T-helper 1 cell treated with Interleukin-12 subunit alpha and Interleukin-12 subunit beta and Interleukin-4 antibody, amounts not matched to agents 30 ng/mL and 1 ng/mL, for 36 hours (primary cell): ENCODE measurements around the gene PPEF2. TPM values are rescaled to one million over a fixed set of nuclear protein-coding genes. Genes with fewer than 3 reads are reported as not detected.

Experiments used
- intact Hi-C: fragments of 100-400 bp; cut with micrococcal nuclease; formaldehyde crosslinking; loops from one replicate; pipeline ENCODE4 v1.15.1; 2024
- total RNA-seq: library from RNA; stranded (reverse); gene quantifications from 2 replicates; pipeline ENCODE4 v1.2.3, GENCODE V29; 2022

The PPEF2 gene
- total RNA-seq, 1 donor from 2014 or later: not detected

DNA sequence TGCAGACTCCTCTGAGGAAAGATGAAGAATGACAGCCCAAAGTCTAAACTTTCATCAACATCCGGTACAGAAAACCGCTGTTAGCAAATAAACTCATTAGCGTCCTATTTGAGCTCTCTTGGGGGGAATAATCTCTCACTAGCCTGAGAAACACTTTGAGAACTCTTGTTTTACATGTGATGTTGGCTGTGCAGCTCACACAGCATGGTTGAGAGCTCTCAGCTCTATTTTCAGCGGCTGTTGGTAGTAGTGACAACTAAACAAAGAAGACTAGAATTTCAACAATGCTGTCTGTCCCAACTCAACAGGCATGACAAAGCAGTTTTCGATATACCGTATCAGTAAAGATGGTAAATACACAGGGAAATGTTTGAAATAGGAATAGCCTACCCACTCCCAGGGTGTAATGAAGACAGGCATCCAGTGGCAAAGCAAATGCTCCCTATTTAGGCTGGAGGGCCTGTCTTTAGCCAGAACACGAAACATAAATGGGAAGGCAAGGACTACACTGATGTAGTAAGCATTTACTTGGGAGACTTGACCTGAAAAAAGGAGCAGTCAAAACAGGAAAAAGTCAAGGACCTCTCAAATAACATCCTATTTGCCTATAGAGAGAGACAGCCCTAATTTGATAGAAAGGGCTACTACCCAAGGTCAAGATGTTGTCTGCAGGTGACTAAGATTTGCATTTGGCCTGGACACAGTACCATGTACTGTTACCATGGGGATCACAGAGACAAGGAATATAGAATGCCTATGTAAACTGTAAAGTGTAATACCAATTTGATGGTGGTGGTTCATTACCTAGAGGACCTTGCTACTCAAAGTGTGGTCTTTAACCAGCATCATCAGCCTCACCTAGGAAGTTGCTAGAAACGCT lies 60.4 kb downstream of the PPEF2 start:
- intact Hi-C loops: no loop called here

DNA sequence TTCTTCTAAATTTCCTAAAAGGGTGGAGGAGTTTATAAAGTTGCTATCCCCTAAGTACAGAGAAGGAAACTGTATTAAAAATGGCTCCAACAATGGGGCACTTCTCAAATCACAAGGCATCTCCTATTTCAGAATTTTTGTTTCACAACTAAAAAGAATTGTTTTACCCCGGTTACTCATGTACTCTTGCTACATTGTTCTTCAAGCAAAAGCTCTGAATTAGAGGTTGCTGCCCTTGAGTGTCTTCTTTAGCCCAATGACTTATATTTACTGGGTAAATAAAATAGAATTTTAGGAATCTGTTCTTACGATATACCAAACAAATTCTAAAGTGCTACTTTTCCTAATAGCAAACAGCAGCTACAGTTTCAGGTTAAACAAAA lies 67.5 kb downstream of the PPEF2 start:
- intact Hi-C loops: no loop called here

DNA sequence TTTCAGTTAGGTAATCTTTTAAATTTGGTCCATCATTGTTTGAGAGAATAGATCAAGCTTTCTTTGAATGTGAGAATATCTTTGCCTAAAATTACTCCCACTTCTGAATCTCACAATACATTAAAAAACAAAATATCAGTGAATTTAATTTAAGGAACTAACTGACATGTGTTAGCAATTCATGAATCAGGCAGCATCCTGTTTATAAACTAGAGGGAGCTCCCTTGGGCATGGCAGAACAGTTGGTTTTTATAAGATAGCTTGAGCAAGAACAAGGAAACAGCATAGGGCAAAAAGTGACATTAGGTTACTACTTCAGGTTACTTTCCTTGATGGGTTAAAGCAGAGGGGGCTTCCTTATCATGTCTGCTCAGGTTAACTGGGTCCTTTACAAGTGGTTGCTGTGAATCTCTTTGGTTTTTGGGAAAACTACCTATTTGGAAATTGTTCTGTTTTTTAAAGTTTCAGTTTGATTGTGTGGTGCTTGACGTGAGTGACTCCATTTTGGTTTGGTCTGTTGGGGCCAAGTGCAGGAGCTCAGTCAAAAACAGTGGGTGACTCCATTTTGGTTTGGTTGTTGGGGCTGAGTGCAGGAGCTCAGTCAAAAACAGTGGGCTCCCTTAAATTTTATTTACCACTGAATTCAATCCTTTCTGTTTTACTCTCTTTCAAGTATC lies 68.0 kb downstream of the PPEF2 start:
- intact Hi-C loops: no loop called here

DNA sequence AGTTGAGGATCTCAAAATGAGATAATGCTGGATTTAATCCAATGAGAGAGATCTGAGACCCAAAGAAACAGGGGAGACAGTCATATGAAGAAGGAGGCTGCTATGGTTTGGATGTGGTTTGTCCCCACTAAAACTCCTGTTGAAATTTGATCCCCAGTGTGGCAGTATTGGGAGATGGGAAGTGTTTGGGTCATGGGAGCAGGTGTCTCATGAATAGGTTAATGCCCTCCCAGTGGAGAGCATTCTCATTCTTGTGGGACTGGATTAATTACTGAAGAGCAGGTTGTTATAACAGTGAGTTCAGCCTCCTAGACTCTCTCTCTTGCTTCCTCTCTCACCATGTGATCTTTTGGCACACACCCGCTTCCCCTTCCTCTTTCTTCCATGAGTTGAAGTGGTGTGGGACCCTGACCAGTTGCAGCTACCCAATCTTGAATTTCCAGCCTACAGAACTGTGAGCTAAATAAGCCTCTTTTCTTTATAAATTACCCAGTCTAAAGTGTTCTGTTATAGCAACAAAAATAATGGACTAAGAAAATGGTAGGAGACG lies 70.3 kb downstream of the PPEF2 start:
- intact Hi-C loops: no loop called here

DNA sequence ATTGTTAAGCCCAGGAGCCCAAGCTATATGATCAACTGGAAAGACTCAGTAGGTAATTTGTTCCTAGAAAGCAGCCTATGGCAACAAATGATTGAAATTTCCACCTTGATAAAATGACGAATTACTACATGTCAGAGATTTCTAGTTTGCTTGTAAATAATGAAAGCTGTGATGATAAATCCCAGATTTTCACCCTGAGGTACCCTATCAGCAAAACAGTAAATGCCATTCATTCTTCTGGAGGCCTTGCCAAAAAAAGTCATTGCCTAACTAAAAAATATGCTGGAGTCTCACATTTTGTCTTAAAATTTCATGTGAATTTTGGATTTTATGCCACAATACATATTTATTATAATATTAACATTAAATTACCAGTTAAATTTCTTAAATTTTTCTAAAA lies 71.3 kb downstream of the PPEF2 start:
- intact Hi-C loops: no loop called here

DNA sequence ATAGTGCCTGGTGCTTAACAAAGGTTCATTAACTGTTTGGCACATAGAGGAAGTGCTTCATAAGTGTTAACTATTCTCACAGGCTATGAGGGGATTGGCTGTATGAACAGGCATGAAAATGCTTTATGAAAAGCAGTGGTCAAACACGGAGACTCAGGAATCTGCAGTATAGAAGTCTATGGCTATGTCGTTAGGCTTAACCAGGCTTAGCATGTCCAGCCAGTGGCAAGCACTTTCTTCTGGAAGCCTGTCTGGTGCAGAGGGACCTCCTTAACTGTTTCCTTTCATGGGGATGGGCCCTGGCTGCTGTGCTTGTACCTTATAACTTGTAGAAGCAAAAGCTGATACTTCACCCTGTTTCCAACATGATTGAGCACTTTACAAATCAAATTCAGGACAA lies 78.4 kb downstream of the PPEF2 start:
- intact Hi-C loops: no loop called here

DNA sequence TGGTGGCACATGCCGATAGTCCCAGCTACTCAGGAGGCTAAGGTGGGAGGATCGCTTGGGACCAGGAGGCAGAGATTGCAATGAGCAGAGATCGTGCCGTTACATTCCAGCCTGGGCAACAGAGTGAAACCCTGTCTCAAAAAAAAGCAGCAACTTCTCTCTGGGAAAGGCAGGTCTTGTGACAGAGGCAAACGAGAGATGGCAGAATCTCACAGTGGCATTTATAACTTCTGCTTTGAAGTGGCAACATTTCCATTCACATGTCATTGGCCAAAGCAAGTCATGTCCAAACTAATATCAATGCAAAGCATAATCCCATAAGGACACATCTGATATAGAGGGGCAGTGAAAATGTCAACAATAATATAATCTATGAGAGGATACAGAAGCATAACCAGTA lies 79.8 kb downstream of the PPEF2 start:
- intact Hi-C loops: no loop called here

DNA sequence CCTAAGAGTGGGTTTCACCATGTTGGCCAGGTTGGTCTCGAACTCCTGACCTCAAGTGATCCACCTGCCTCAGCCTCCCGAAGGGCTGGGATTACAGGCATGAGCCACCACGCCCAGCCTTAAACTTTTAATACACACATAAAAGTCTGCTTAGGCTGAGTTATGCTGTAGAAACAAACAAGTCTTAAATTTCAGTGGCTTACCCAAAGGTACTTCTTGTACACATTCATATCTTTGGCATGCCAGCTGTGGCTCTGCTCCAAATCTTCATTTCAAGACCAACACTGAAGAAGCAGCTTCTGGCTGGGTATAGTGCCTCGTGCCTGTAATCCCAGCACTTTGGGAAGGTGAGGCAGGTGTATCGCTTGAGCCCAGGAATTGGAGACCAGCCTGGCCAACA lies 80.3 kb downstream of the PPEF2 start:
- intact Hi-C loops: no loop called here

DNA sequence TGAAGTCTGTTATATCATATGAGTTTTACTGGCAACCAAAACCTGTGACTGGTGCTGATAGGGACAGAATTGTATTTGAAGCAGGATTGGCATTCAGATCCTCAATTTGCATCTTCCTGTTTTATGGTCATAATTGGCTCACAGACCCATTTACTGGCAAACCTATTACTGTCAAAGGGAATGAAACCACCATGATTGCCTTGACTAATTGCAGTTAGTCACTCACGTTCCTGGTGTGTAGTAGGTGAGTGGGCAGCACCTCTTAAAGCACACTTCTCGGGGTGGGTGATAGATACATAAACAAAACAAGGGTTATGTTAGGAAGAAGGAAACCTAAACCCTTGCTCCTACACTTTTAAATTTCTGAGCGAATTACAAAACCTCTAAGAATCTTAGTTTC lies 81.0 kb downstream of the PPEF2 start:
- intact Hi-C loops: no loop called here

DNA sequence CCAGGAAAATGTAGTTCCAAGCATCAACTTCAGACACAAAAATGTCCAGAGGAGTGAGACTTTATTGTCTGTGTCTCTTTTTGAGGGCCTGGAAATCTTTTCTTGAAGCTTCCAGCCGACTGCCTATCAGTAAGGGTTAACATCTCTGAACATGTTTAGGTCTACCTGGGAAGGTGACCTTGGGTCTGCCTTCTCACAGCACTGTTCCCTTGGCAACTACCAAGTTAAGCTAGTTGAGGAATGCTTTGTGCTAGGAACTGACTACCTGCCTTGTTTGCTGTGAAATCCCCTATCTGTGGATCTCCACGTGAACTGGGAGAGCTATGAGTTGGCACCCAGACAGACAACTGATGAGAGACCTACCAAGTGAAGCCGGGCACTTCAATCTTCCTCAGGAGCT lies 81.6 kb downstream of the PPEF2 start:
- intact Hi-C loops: no loop called here

DNA sequence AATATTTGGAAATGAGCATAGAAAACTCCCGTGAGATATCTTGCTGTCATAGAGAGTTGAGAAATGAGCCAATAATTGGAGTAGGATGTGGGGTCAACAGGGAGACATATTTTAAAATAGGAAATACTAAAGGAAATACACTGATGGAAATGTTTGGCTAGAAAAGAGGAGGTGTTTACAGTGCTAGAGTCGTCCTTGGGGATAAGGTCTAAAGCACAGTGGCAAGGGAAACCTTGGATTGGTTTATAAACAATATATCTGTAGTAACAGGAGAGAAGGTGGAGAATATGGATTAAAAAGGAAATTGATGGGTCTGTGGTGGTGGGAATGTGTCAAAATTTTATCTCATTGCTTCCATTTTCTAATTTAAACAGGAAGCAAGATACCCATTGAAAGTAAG lies 82.1 kb downstream of the PPEF2 start:
- intact Hi-C loops: no loop called here

DNA sequence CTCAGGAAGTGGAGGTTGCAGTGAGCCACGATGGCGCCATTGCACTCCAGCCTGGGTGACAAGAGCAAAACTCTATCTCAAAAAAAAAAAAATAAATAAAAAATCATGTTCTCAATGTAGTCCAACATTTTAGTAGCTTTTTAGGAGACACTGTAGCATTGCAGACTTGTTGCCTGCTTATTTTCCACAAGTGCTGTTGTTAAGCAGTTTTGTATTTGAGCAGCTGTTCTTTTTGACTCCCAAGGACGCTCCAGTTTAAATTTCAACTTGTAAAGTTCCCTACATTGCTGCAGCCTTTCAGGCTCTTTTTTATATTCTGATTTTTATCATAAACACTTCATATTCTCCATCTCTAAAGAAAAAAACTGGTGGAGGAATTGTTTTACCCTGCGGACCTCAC lies 83.1 kb downstream of the PPEF2 start:
- intact Hi-C loops: no loop called here

DNA sequence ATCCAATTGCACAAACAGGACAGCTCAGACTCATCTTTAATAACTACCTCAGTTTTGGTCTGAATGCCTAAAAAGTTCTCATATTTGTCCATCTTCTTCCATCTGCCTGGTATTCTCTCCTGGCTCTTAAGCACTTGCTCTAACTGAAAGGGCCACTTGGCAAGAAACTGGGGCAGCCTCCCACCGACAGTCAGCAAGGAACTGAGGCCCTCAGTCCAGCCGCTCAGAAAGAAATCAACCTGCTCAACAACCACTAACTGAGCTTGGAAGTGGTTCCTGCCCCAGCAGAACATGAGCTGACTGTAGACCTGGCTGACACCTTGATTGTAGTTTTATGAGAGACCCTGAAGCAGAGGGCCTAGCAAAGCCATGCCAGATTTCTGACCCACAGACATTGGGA lies 84.4 kb downstream of the PPEF2 start:
- intact Hi-C loops: no loop called here

Other genes with a start within 250 kb of the PPEF2 start
- gene G3BP2, start 229.0 kb downstream of the PPEF2 start, total RNA-seq: 146 and 162 TPM in 2 replicates
- 50.0 and 51.2 TPM in 2 replicates for gene USO1, start 177.9 kb downstream of the PPEF2 start, total RNA-seq
- 28.4 and 29.4 TPM in 2 replicates for gene NAAA, start 38.6 kb upstream of the PPEF2 start, total RNA-seq
- 58.7 and 59.9 TPM in 2 replicates for gene SDAD1, start 88.5 kb upstream of the PPEF2 start, total RNA-seq
- gene CXCL9, start 105.1 kb upstream of the PPEF2 start, total RNA-seq: 0.12 and 0.17 TPM in 2 replicates
- 9.8 and 10.5 TPM in 2 replicates for gene CXCL10, start 121.0 kb upstream of the PPEF2 start, total RNA-seq
- 0.12 and 0.46 TPM in 2 replicates for gene CXCL11, start 133.6 kb upstream of the PPEF2 start, total RNA-seq
- not detected in 2 replicates for gene ART3, start 172.3 kb upstream of the PPEF2 start, total RNA-seq
- 57.2 and 62.7 TPM in 2 replicates for gene NUP54, start 245.9 kb upstream of the PPEF2 start, total RNA-seq